Right lobe of liver (tissue), 6 donors: ENCODE measurements around the gene SPOP. TPM values are rescaled to one million over a fixed set of nuclear protein-coding genes. Genes with fewer than 3 reads are reported as not detected.

Experiments used
- ATAC-seq, 4 donors: fragments of 200-7000 bp; cut with Tn5 transposase; one replicate each; pipeline ENCODE4 v1.9.1; 2020; ENCODE audit warnings: mild to moderate bottlenecking in 4 of 4, moderate library complexity in 4 of 4
- DNase-seq, 3 donors: peaks; one replicate each; pipeline ENCODE4 v3.0.0-alpha.2; 2020
- H3K27ac ChIP-seq, 3 donors: fragments of 200-600 bp; one replicate each; pipeline ENCODE4 v1.8.0; 2022
- H3K27me3 ChIP-seq, 2 donors: fragments of 200-600 bp; one replicate each; pipeline ENCODE4 v1.8.0; 2022
- H3K36me3 ChIP-seq, 4 donors: fragments of 200-600 bp; sonication (generic) in 1 of 4; one replicate each; pipeline versions ENCODE4 v1.5.1 to v1.8.0; 2017 to 2022; ENCODE audit warnings: control low read depth in 1 of 4
- H3K4me1 ChIP-seq, 4 donors: fragments of 200-600 bp; sonication (generic) in 1 of 4; one replicate each; pipeline versions ENCODE4 v1.5.1 to v1.8.0; 2017 to 2022; ENCODE audit warnings: control low read depth in 1 of 4
- H3K4me3 ChIP-seq, 3 donors: fragments of 200-600 bp; one replicate each; pipeline ENCODE4 v1.8.0; 2022
- H3K9me3 ChIP-seq, 4 donors: fragments of 200-600 bp; sonication (generic) in 1 of 4; one replicate each; pipeline versions ENCODE4 v1.5.1 to v1.8.0; 2017 to 2022; ENCODE audit warnings: control low read depth in 1 of 4
- CTCF ChIP-seq, 4 donors: fragments of 200-600 bp in 3 of 4; fragments of 450-650 bp in 1 of 4; IDR thresholded peaks; one replicate each; pipeline versions ENCODE4 v1.5.1 to v1.8.0; 2016 to 2022; ENCODE audit warnings: antibody characterized with exemption in 4 of 4, mild to moderate bottlenecking in 2 of 4
- POLR2A ChIP-seq: fragments of 450-650 bp; IDR thresholded peaks from one replicate; pipeline ENCODE4 v1.6.1; 2017; ENCODE audit warnings: antibody characterized with exemption, mild to moderate bottlenecking
- WGBS: methylation state at CpG from one replicate; pipeline ENCODE4 v1.1.6; 2018; ENCODE audit warnings: low coverage, low lambda C conversion rate; ENCODE audit not compliant: insufficient coverage; ENCODE audit errors: missing lambda C conversion rate; 5-methylcytosine and 5-hydroxymethylcytosine counted together
- intact Hi-C, 2 donors: fragments of 100-400 bp; cut with DNase I; formaldehyde crosslinking; loops; one replicate each; pipeline versions ENCODE4 v1.11.2 to v1.14.1; 2022
- total RNA-seq, 6 experiments: library from RNA; depleted of rRNA in 2 of 6; stranded (reverse); fragments of >200 nt in 2 of 6; fragmentation: NEBNext Ultra II Directional in 3 of 6; extraction: Animal tissue kit (Norgen Biotek cat#: 25700) in 3 of 6; gene quantifications; one replicate each; pipeline versions ENCODE4 v1.1.0 to v1.2.4, GENCODE V29; 2016 to 2023
- donor health status: DM: no; HTN: yes; CAD: no.
- donor health status: DM: no; HTN: no; CAD: no.
- donor health status: DM: no; HTN: no; CAD: no.
- donor health status: DM: no; HTN: yes; CAD: no.
- donor health status: DM: no; HTN: yes; CAD: no.

The SPOP gene
- total RNA-seq, 6 experiments from 2014 or later, result 26.9 to 41.0 (median 34.1) TPM

GRCh38 chr17:49632201-49632600, 45.7 kb downstream of the SPOP start:
- Histone ChIP-seq H3K36me3 (no peaks in the 10 kb centered on the region), H3K9me3 (no peaks in the 10 kb centered on the region), H3K4me1 (peaks cover 0 to 72% (median 28%) of the 10 kb centered on the region in 4 donors), H3K27me3 (no peaks in the 10 kb centered on the region), H3K27ac (no peak overlapping the region), H3K4me3 (no peak overlapping the region)
- WGBS, result 71% methylated on average over 4 of the region's 4 CpGs
- peak in 1 of 4 donors; percentile 19 for ATAC-seq
- TF ChIP-seq CTCF (IDR thresholded peaks at IDR 0.05), result no peak
- TF ChIP-seq POLR2A, result no peak
- intact Hi-C loops, result no loop called here
- no peak for DNase-seq

GRCh38 chr17:49631496-49631895, 46.4 kb downstream of the SPOP start:
- ATAC-seq (no peak), DNase-seq (no peak)
- Histone ChIP-seq H3K4me1 (peaks cover 0 to 69% (median 28%) of the 10 kb centered on the region in 4 donors), H3K36me3 (no peaks in the 10 kb centered on the region), H3K27me3 (no peaks in the 10 kb centered on the region), H3K27ac (no peak overlapping the region), H3K4me3 (no peak overlapping the region), H3K9me3 (no peaks in the 10 kb centered on the region)
- intact Hi-C loops, result no loop called here
- 100% methylated on average over 1 of the region's 1 CpG for WGBS
- TF ChIP-seq POLR2A, result no peak
- TF ChIP-seq CTCF (IDR thresholded peaks at IDR 0.05), result no peak

- no peaks in the 10 kb centered on the region for H3K36me3 ChIP-seq
- intact Hi-C loops, result no loop called here
- peak overlapping the region in 1 of 3 donors; percentile 38 for H3K27ac ChIP-seq
- no peaks in the 10 kb centered on the region for H3K27me3 ChIP-seq
- DNase-seq, result no peak
- WGBS, result 59% methylated on average over 6 of the region's 6 CpGs
- no peak overlapping the region for H3K4me3 ChIP-seq
- no peaks in the 10 kb centered on the region for H3K9me3 ChIP-seq
- ATAC-seq, result peak in 1 of 4 donors; percentile 21
- peaks cover 0 to 69% (median 28%) of the 10 kb centered on the region in 4 donors for H3K4me1 ChIP-seq
- TF ChIP-seq POLR2A (no peak), CTCF (IDR thresholded peaks at IDR 0.05) (no peak)
These were observed 47.6 kb downstream of the SPOP start for GRCh38 chr17:49630113-49630900.

- no peaks in the 10 kb centered on the region for H3K36me3 ChIP-seq
- TF ChIP-seq POLR2A (no peak), CTCF (IDR thresholded peaks at IDR 0.05) (no peak)
- H3K4me3 ChIP-seq, result no peak overlapping the region
- no peaks in the 10 kb centered on the region for H3K9me3 ChIP-seq
- H3K27me3 ChIP-seq, result no peaks in the 10 kb centered on the region
- intact Hi-C loops, result no loop called here
- ATAC-seq (peak; percentile 59 to 70 (median 63)), DNase-seq (no peak)
- peak overlapping the region in 1 of 3 donors; percentile 38 for H3K27ac ChIP-seq
- peaks cover 0 to 64% (median 25%) of the 10 kb centered on the region in 4 donors for H3K4me1 ChIP-seq
These were observed 48.5 kb downstream of the SPOP start for GRCh38 chr17:49629447-49629846.
